Mesendoderm (in vitro differentiated cells): Measurements from ENCODE around the gene APOC3. TPM values are rescaled to one million over a fixed set of nuclear protein-coding genes. Genes with fewer than 3 reads are reported as not detected.

Experiments used
- DNase-seq: peaks from one replicate; pipeline ENCODE4 v3.0.0; 2013
- H2AK5ac ChIP-seq: 2 replicates; pipeline ENCODE4 v1.6.1; 2013; ENCODE audit warnings: low read length, inconsistent platforms
- H2BK120ac ChIP-seq: 2 replicates; pipeline ENCODE4 v1.6.1; 2013; ENCODE audit warnings: low read depth, mild to moderate bottlenecking, low read length, moderate library complexity, mixed read lengths
- H2BK15ac ChIP-seq: replicated peaks from 2 replicates; pipeline ENCODE4 v1.6.1; 2013; ENCODE audit warnings: low read depth, mild to moderate bottlenecking, moderate library complexity
- H2BK5ac ChIP-seq: 2 replicates; pipeline ENCODE4 v1.6.1; 2013; ENCODE audit warnings: low read length, inconsistent platforms
- H3K18ac ChIP-seq: 2 replicates; pipeline ENCODE4 v1.6.1; 2013; ENCODE audit warnings: mild to moderate bottlenecking, low read length, mixed read lengths
- H3K23ac ChIP-seq: one replicate; pipeline ENCODE4 v1.6.1; 2013; ENCODE audit warnings: low read length
- H3K27ac ChIP-seq: 2 replicates; pipeline ENCODE4 v1.5.1; 2013; ENCODE audit warnings: low read depth, mild to moderate bottlenecking, inconsistent platforms, low read length, moderate library complexity
- H3K27me3 ChIP-seq: 2 replicates; pipeline ENCODE4 v1.6.1; 2013; ENCODE audit warnings: low read length, control low read depth, mild to moderate bottlenecking, inconsistent platforms; ENCODE audit not compliant: insufficient read depth, poor library complexity
- H3K36me3 ChIP-seq: 2 replicates; pipeline ENCODE4 v1.6.1; 2013; ENCODE audit warnings: low read length, inconsistent platforms; ENCODE audit not compliant: control insufficient read depth, insufficient read depth
- H3K4ac ChIP-seq: one replicate; pipeline ENCODE4 v1.6.1; 2013; ENCODE audit warnings: low read depth, mild to moderate bottlenecking, low read length, moderate library complexity
- H3K4me1 ChIP-seq: 2 replicates; pipeline ENCODE4 v1.6.1; 2013; ENCODE audit warnings: low read depth, low read length, inconsistent platforms; ENCODE audit not compliant: control insufficient read depth
- H3K4me2 ChIP-seq: 2 replicates; pipeline ENCODE4 v1.6.1; 2013; ENCODE audit warnings: low read length
- H3K4me3 ChIP-seq: 2 replicates; pipeline ENCODE4 v1.5.1; 2013; ENCODE audit warnings: mild to moderate bottlenecking, low read length
- H3K56ac ChIP-seq: one replicate; pipeline ENCODE4 v1.6.1; 2013; ENCODE audit warnings: low read length
- H3K79me1 ChIP-seq: 2 replicates; pipeline ENCODE4 v1.6.1; 2013; ENCODE audit warnings: low read length, inconsistent platforms
- H3K79me2 ChIP-seq: 2 replicates; pipeline ENCODE4 v1.6.1; 2013; ENCODE audit warnings: mild to moderate bottlenecking, low read length; ENCODE audit not compliant: control insufficient read depth, insufficient read depth
- H3K9ac ChIP-seq: 2 replicates; pipeline ENCODE4 v1.6.1; 2013; ENCODE audit warnings: low read length, inconsistent platforms
- H4K5ac ChIP-seq: one replicate; pipeline ENCODE4 v1.6.1; 2013; ENCODE audit warnings: low read length
- H4K8ac ChIP-seq: one replicate; pipeline ENCODE4 v1.6.1; 2013; ENCODE audit warnings: low read depth, mild to moderate bottlenecking, control low read depth, low read length, moderate library complexity
- WGBS: extraction: QIAGEN DNeasy Blood & Tissue Kit; methylation state at CpG from one replicate; pipeline ENCODE4 v1.1.7; 2013; ENCODE audit warnings: low lambda C conversion rate, missing lambda C conversion rate; ENCODE audit not compliant: insufficient coverage; ENCODE audit errors: extremely low coverage; 5-methylcytosine and 5-hydroxymethylcytosine counted together
- polyA plus RNA-seq, 2 experiments: library from polyadenylated mRNA; stranded (reverse); fragments of 200-250 nt; gene quantifications; one replicate each; pipeline ENCODE4 v1.2.3, GENCODE V29; 2013

Gene APOC3
- not detected for polyA plus RNA-seq (2013, experiment 1 of 2)
- not detected for polyA plus RNA-seq (2013, experiment 2 of 2)

DNA sequence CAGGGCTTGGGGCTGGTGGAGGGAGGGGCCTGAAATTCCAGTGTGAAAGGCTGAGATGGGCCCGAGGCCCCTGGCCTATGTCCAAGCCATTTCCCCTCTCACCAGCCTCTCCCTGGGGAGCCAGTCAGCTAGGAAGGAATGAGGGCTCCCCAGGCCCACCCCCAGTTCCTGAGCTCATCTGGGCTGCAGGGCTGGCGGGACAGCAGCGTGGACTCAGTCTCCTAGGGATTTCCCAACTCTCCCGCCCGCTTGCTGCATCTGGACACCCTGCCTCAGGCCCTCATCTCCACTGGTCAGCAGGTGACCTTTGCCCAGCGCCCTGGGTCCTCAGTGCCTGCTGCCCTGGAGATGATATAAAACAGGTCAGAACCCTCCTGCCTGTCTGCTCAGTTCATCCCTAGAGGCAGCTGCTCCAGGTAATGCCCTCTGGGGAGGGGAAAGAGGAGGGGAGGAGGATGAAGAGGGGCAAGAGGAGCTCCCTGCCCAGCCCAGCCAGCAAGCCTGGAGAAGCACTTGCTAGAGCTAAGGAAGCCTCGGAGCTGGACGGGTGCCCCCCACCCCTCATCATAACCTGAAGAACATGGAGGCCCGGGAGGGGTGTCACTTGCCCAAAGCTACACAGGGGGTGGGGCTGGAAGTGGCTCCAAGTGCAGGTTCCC lies at the start of gene APOC3:
Gene APOC3, plus strand, starts transcription at position 383 of the 659 bp plus-strand sequence. CDS start 676 bp downstream, outside the sequence.
- no peak within 1 kb of the TSS for H3K23ac ChIP-seq
- H3K4ac ChIP-seq: no peak within 1 kb of the TSS
- H2BK15ac ChIP-seq: no peak within 1 kb of the TSS
- no peak within 1 kb of the TSS for H4K8ac ChIP-seq
- H3K27me3 ChIP-seq: no peaks in the 10 kb centered on the region
- no peak within 1 kb of the TSS for H3K4me2 ChIP-seq
- H3K79me2 ChIP-seq: no peaks in the 10 kb centered on the region
- H3K4me1 ChIP-seq: no peaks in the 10 kb centered on the region
- H3K79me1 ChIP-seq: no peaks in the 10 kb centered on the region
- H3K36me3 ChIP-seq: no peaks in the 10 kb centered on the region
- H3K18ac ChIP-seq: no peak within 1 kb of the TSS
- no peak within 1 kb of the TSS for H3K27ac ChIP-seq
- no peak within 1 kb of the TSS for H3K4me3 ChIP-seq
- DNase-seq: no peak
- no peak within 1 kb of the TSS for H3K56ac ChIP-seq
- no peak within 1 kb of the TSS for H4K5ac ChIP-seq
- no peak within 1 kb of the TSS for H2AK5ac ChIP-seq
- no peak within 1 kb of the TSS for H3K9ac ChIP-seq
- H2BK120ac ChIP-seq: no peak within 1 kb of the TSS
- WGBS: no CpG with 5 or more reads among the region's 9 CpGs
- no peak within 1 kb of the TSS for H2BK5ac ChIP-seq

DNA sequence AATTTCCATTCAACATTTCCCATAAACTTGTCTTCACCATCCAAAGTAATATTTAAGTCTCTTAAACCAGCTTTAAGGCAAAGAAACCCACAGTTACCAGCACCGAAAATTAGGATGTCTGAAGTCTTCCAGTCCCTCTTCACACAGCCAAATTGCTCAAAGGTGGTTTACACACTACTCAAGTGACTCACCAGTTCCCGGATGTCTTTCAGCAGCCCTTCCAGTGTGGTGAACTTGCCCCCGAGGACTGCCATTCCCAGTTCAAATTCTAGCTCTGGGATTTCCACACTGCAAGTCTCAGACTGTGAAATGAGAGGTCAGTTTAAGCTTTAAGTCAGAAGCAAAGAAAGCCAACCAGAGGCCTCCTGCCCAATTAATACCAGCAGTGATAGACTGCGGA lies 47.0 kb upstream of the APOC3 start:
- WGBS: no CpG with 5 or more reads among the region's 4 CpGs
- no peaks in the 10 kb centered on the region for H3K4me1 ChIP-seq
- H2AK5ac ChIP-seq: no peak overlapping the region
- no peaks in the 10 kb centered on the region for H3K27me3 ChIP-seq
- H3K18ac ChIP-seq: no peak overlapping the region
- H3K4ac ChIP-seq: no peak overlapping the region
- no peak overlapping the region for H2BK15ac ChIP-seq
- H4K5ac ChIP-seq: no peak overlapping the region
- H3K4me2 ChIP-seq: no peak overlapping the region
- H3K23ac ChIP-seq: no peak overlapping the region
- no peak overlapping the region for H3K9ac ChIP-seq
- no peak overlapping the region for H4K8ac ChIP-seq
- H3K4me3 ChIP-seq: no peak overlapping the region
- no peak overlapping the region for H3K27ac ChIP-seq
- no peak overlapping the region for H2BK120ac ChIP-seq
- H3K56ac ChIP-seq: no peak overlapping the region
- H3K79me1 ChIP-seq: peaks cover 14% of the 10 kb centered on the region
- no peak for DNase-seq
- H2BK5ac ChIP-seq: no peak overlapping the region
- H3K79me2 ChIP-seq: peaks cover 10% of the 10 kb centered on the region
- H3K36me3 ChIP-seq: peaks cover 37% of the 10 kb centered on the region

DNA sequence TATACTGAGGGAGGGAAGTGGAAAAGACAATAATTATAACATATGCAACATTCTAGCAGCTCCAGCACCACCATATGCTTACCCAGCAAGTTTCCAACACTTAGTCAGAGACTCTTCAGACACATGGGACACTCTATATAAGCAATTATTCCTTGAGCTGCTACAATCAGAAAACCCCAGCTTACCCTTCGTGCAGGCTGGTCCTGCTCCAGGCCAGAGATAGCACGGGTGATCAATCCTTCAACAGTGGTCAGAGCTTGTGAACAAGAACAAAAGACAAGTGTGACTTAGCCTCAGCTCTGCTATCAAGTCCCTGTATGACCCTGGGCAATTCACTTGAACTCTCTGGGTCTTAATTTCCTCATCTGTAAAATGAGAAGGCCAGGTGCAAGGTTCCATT lies 43.4 kb upstream of the APOC3 start:
- Histone ChIP-seq H3K4me1 (no peaks in the 10 kb centered on the region), H3K56ac (no peak overlapping the region), H3K79me1 (peaks cover 14% of the 10 kb centered on the region), H3K23ac (no peak overlapping the region), H3K36me3 (peaks cover 27% of the 10 kb centered on the region), H2BK15ac (no peak overlapping the region), H3K4me2 (no peak overlapping the region), H3K27ac (no peak overlapping the region), H2BK120ac (no peak overlapping the region), H3K79me2 (peaks cover 10% of the 10 kb centered on the region), H3K9ac (no peak overlapping the region), H3K4me3 (no peak overlapping the region), H3K4ac (no peak overlapping the region), H3K27me3 (no peaks in the 10 kb centered on the region), H4K8ac (no peak overlapping the region), H2AK5ac (no peak overlapping the region), H2BK5ac (no peak overlapping the region), H4K5ac (no peak overlapping the region), H3K18ac (no peak overlapping the region)
- WGBS: no CpG with 5 or more reads among the region's 2 CpGs
- DNase-seq: no peak

DNA sequence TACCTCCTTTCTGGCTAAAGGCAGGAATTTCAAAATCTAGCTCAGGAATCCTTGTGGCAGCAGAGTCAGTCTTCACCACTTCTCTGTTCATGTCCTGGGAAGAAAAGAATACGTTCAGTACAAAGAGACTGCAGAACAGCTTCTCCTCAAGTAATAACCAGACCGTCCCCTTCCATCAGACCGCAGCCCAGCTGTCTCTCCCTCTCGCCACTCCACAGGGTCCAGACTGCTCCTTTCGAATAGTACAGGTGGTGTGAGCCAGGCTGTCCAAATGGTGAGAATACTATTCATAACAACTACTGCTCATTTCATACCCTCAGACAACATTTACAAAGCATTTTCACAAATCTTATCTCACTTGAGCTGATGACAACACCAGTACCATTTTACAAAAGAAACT lies 42.7 kb upstream of the APOC3 start:
- no peak for DNase-seq
- peak overlapping the region; percentile 88 for H3K9ac ChIP-seq

DNA sequence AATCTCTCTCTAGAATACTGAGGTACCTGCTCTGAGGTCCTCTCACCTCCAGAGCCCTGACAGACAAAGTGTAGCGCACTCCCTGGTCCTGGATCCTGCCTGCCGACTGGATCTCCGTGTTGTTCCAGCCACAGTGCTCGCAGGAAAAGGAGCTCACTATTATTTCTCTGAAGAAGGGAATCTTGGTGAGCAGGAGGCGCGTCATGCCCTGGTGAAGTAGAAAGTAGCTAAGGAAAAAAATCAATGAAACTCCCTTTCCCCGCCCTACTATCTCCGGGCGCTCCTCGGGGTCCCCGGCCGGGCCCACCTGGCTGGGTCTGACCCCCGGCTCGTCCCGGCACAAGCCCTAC lies 42.3 kb upstream of the APOC3 start:
- Histone ChIP-seq H3K4me1 (no peaks in the 10 kb centered on the region), H2BK15ac (no peak overlapping the region), H2BK5ac (no peak overlapping the region), H4K5ac (no peak overlapping the region), H3K27me3 (no peaks in the 10 kb centered on the region), H3K27ac (no peak overlapping the region), H4K8ac (no peak overlapping the region), H3K4ac (peak overlapping the region; percentile 58), H3K4me2 (peak overlapping the region; percentile 98), H3K36me3 (peaks cover 24% of the 10 kb centered on the region), H3K56ac (peak overlapping the region; percentile 93), H3K18ac (peak overlapping the region; percentile 54), H2AK5ac (no peak overlapping the region), H3K79me2 (peaks cover 10% of the 10 kb centered on the region), H3K4me3 (peak overlapping the region; percentile 85), H3K9ac (peak overlapping the region; percentile 88), H3K79me1 (peaks cover 14% of the 10 kb centered on the region), H2BK120ac (no peak overlapping the region), H3K23ac (no peak overlapping the region)
- WGBS: no CpG with 5 or more reads among the region's 15 CpGs
- no peak for DNase-seq

More for the DNA sequence above, 42.7 kb upstream of the APOC3 start:
- H4K8ac ChIP-seq: no peak overlapping the region
- peak overlapping the region; percentile 56 for H3K23ac ChIP-seq
- no peak overlapping the region for H2BK120ac ChIP-seq
- peak overlapping the region; percentile 98 for H3K4me2 ChIP-seq
- H3K79me1 ChIP-seq: peaks cover 14% of the 10 kb centered on the region
- H3K18ac ChIP-seq: no peak overlapping the region
- no peak overlapping the region for H2AK5ac ChIP-seq
- H3K4me1 ChIP-seq: no peaks in the 10 kb centered on the region
- no peak overlapping the region for H4K5ac ChIP-seq
- no peak overlapping the region for H3K27ac ChIP-seq
- H3K4me3 ChIP-seq: peak overlapping the region; percentile 85
- H3K27me3 ChIP-seq: no peaks in the 10 kb centered on the region
- peaks cover 10% of the 10 kb centered on the region for H3K79me2 ChIP-seq
- no CpG with 5 or more reads among the region's 5 CpGs for WGBS
- H2BK15ac ChIP-seq: no peak overlapping the region
- H2BK5ac ChIP-seq: no peak overlapping the region
- no peak overlapping the region for H3K4ac ChIP-seq
- peaks cover 27% of the 10 kb centered on the region for H3K36me3 ChIP-seq
- H3K56ac ChIP-seq: peak overlapping the region; percentile 93
